ENCODE results near the gene PRSS50.

- TF ChIP-seq POLR2A (IDR thresholded peaks at IDR 0.05), result no peak
- TF ChIP-seq CTCF (IDR thresholded peaks at IDR 0.05), result no peak
- no peak for TF ChIP-seq POLR2AphosphoS5 (IDR thresholded peaks at IDR 0.05; ENCODE audit: insufficient read depth in 1 of 2, low read depth in 1 of 2)
Observed at GRCh38 chr3:46710229-46710628, 7.4 kb downstream of the PRSS50 start.

Measured in vagina (tissue), 2 donors.